Stimulated activated CD8-positive, alpha-beta memory T cell treated with anti-CD3 and anti-CD28 coated beads, Interleukin-15, amount 100 ng/mL, for 1 hour (primary cell): ENCODE data around the gene PDE4D.
"Not testable (repeated sequence)": the region's sequence is repeated elsewhere in the genome, so short reads cannot be mapped to it uniquely, and the experiment has no call there.

Source experiments
- DNase-seq: peaks from one replicate; pipeline ENCODE4 v3.0.0-alpha.2; 2020; ENCODE audit warnings: low read depth

The PDE4D gene

DNA sequence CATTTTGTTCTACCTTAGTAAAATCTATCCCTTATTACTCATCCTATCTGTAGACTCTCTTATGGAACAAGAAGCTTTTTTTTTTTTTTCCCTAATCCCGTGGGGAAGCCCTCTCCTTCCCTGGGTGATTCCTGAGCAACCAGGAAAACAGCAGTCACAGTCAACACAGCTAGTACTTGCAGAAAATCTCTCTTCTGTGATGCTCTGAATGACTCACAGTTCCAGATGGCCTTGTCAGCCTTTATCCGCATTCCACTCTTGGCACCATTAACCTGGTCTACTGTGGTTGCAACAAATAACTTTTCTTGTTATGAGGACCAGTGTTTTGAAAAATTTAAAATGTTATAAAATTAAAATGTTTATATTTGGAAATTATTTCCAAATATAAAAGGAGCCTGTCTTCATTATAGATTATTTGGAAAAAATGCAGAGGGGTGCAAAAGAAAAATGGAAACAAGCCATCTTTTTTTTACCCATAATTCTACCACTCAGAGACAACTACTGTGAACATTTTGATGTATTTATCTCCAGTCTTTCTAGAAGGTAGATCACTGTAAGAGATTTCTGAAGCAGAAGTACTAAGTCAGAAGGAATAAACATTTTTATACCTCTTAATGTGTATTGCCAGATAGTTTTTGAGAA is 824.0 kb downstream of the PDE4D start:
- no peak for DNase-seq

- no peak for DNase-seq
These were observed 825.4 kb downstream of the PDE4D start for GRCh38 chr5:59067956-59068656.

- no peak for DNase-seq
These were observed 827.0 kb downstream of the PDE4D start for GRCh38 chr5:59066367-59067163.

DNA sequence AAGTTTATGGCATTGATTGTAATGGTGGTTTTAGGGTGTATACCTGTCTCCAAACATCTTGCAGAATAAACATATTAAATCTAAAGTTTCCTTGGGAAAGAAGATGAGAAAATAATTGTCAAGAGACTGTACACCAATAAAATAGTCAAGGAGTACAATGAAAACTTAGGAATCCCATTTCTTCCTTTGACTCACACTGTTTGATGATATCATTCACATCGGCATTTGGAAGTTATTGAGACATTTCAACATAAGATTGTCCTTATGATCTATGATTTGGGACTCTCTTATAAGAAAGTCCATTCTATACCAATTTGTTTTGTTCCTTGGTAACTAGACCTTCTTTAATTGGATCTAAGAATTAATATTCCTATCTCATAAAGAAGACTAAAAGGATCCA is 828.0 kb downstream of the PDE4D start:
- no peak for DNase-seq

- no peak for DNase-seq
These were observed 829.2 kb downstream of the PDE4D start for GRCh38 chr5:59064293-59064692.

- DNase-seq = no peak
These were observed 830.4 kb downstream of the PDE4D start for GRCh38 chr5:59062986-59063683.

DNA sequence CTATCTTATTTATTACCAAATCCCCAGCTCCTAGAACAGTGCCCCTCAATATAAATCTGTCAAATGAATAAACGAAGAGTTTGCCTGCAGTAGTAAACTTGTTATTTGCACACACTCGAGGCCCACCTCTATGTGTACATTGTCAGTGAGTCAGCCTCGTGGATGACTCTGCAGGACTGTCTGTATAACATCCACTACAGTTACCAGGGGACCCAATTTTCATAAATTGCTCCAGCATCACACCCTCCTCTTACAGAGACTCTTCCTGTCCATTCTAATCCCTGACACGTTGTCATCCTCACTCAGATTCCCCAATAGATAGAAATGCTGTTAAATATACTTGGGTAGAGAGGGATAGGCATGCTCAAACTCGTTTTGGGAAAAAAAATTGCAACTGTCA is 832.1 kb downstream of the PDE4D start:
- no peak for DNase-seq

DNA sequence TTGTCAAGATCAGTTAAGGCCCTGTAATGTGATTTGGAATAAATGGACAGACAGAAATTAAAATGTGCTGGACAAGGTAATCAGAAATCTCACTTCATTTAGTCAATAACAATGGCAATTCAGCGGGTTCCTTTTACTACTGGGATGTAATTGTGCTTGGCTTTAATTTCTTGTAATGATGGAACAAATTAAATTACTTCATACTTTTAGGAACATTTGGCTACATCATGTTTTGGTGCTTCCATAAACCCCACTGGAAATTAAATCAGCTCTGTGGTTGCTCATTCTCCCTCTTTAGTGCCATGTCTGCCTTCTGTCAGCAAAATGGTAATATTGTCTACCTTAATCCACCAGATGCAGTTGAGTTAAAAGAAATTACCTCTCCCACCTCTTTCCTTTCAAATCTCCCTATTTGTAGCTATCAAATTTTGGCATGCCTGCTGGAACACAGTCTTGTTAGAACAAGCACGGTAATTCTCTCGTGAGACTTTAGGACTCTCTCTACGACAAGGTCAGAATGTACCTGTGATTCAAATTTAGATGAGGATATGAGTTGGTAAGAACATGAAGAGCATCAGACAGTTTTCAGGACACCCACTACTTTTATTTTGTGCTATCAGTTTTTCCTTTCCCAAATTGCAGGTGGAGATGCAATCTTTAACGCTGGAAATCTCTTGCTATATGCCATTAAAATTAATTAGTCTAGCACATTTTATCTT is 834.4 kb downstream of the PDE4D start:
- no peak for DNase-seq

GRCh38 chr5:59058237-59058636 is 835.3 kb downstream of the PDE4D start:
- DNase-seq = no peak

DNA sequence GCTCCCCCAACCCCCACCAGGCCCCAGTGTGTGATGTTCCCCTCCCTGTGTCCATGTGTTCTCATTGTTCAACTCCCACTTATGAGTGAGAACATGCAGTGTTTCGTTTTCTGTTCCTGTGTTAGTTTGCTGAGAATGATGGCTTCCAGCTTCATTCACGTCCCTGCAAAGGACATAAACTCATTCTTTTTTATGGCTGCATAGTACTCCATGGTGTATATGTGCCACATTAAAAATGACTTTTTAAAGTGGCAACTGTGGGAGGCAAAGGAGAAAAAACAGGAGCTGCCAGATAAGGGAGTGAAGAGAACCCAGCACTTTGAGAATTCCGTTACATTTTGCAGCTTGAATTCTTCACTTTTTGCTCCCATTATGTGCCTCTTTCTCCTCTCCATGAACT is 836.9 kb downstream of the PDE4D start:
- DNase-seq = not testable (repeated sequence)

DNA sequence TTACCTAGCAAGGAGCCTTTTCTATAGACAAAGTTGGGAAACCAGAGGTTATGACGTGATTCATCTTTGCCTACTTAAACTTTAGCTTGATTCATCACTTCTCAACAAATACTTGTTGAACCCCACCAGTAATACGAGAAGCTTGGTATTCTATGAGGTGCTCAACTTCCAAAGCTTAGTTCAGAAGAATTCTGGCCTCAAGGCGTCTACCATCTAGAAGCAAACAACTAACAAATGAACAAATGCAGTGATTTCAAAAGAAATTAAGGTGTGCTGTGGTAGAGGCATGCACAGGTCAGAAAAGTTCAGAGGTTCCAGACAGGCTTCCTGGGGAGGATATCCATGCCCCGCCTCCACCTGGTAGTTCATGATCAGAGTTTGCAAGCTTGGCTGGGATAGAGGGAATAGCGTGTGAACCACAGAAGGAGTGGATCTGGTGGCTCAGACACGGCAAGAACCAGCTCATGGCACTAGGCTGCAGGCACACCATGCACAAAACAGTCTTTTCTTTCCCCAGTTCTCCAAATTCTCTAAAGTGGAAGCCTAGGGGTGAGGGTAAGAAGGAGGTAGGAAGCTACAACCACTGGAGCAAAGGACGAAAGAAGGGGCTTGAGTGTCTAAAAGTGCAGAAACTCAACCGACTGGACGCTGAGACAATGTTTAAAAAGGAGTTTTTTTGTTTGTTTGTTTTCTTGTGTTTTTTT is 837.6 kb downstream of the PDE4D start:
- DNase-seq = no peak

- no peak for DNase-seq
These were observed 838.5 kb downstream of the PDE4D start for GRCh38 chr5:59054963-59055528.

- DNase-seq = no peak
These were observed 841.6 kb downstream of the PDE4D start for GRCh38 chr5:59051951-59052350.

- DNase-seq = no peak
These were observed 844.4 kb downstream of the PDE4D start for GRCh38 chr5:59049095-59049494.

GRCh38 chr5:59042201-59043055 is 851.1 kb downstream of the PDE4D start:
- DNase-seq = no peak

DNA sequence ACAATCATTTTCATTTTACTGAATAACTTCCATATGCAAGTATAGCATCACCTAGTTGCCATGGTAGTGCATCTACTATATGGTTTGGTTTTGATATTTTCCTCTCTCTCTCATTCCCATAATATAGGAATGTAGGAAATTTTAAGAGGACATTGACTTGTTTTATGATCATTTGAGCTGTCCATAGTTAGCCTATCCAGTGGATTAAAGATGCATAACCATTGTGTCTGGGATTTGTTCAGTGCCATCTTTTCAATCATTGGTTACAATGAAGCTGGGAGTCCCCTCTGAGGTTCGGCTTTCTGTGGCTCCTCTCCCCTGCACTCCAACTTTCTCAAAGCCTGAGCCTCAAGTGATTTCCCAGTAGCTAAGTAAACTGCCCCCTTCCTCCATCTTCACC is 852.2 kb downstream of the PDE4D start:
- DNase-seq = no peak

- DNase-seq = no peak
These were observed 852.7 kb downstream of the PDE4D start for GRCh38 chr5:59040804-59041201.

DNA sequence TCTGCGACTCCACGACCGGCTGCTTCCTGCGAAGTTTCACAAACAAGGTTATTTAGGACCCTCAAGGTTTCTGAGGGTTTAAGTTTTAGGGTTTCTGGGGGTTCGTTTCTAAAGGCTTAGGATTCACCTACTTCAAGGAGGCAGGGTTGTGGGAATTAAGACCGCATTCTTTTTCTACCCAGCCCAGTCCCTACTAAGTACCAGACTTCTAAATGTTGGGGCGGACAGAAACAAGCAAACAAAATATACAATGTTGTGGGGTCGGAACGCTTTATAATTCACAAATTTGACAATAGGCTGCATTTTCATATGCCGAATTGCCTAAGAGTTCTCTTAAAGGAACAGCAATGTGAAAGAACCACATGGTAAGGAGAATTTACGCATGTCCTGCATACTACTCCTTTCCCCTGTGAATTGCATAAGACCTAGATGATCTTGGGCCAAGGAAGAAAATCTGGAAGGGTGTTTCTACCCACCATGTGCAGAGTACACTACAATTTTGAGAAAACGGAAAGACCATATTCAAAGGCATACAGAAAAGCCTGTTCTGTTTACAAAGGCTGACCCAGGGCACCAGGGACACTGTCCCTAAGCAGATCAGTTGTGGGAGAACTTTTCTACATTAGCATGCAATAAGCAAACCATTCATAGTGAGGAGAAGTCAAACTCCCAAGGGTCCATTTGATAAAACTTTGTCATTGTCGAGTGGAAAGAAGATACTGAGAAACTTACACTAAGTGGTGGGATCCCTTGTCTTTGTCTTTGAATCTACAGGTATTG is 853.3 kb downstream of the PDE4D start:
- no peak for DNase-seq
